ENCODE measurements around the gene TBC1D10B.

The TBC1D10B gene

DNA sequence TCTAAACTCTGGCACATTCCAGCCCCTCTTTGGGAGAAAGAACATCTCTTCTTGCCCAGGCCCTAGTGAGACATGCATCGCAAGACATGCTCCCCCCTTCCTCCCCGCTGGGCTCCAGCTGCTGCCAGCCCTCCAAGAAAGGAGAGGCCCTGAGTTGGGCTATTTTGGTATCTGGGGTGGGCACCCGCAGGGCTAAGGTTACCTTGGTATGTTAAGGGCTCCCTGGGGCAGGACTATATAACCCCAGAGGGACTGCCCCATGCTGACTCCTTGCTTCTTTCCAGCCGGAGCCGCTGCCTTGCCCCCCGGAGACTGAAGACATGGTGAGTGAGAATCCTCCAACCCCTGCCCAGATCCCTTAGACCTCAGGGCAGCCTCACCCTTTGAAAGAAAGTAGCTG, 4.2 kb upstream of the TBC1D10B start, which contains the start of gene MYL11:
TSS of gene MYL11 (plus strand) at position 265 of the 400 bp plus-strand sequence. CDS start at position 321, 56 bp downstream.
- Histone ChIP-seq H3K4me3 (ENCODE audit: insufficient read depth in 1 of 2, low read depth in 1 of 2, low read length in 2 of 2) (no peak within 1 kb of the TSS), H3K23ac (ENCODE audit: low read length in 2 of 2) (no peak within 1 kb of the TSS), H3K18ac (ENCODE audit: low read depth in 1 of 2, low read length in 2 of 2) (no peak within 1 kb of the TSS), H3K4me1 (ENCODE audit: control insufficient read depth, insufficient read depth, low read depth, low read length) (peaks cover 14% of the 10 kb centered on the region), H3K27ac (ENCODE audit: low read length, poor library complexity, severe bottlenecking) (no peak within 1 kb of the TSS), H3K79me1 (replicated peaks; ENCODE audit: low read length, poor library complexity, severe bottlenecking) (peaks cover 6% of the 10 kb centered on the region), H2BK12ac (ENCODE audit: low read length in 2 of 2) (no peak within 1 kb of the TSS), H2BK15ac (ENCODE audit: low read depth, poor library complexity, severe bottlenecking) (peak within 1 kb of the TSS; percentile 86), H4K91ac (ENCODE audit: low read length) (no peak within 1 kb of the TSS), H2BK5ac (ENCODE audit: low read depth, low read length, poor library complexity, severe bottlenecking) (no peak within 1 kb of the TSS), H3K36me3 (ENCODE audit: control insufficient read depth in 1 of 2, insufficient read depth in 2 of 2, low read depth in 1 of 2, low read length in 2 of 2) (no peaks in the 10 kb centered on the region), H3K4me2 (ENCODE audit: low read length, poor library complexity, severe bottlenecking) (no peak within 1 kb of the TSS), H3K9me3 (ENCODE audit: control insufficient read depth, low read length) (no peaks in the 10 kb centered on the region), H3K27me3 (ENCODE audit: control insufficient read depth in 1 of 2, insufficient read depth in 1 of 2, low read length in 2 of 2) (no peaks in the 10 kb centered on the region), H3K4ac (ENCODE audit: low read depth in 1 of 2, low read length in 2 of 2) (no peak within 1 kb of the TSS), H2BK120ac (ENCODE audit: low read depth, low read length) (no peak within 1 kb of the TSS), H3K14ac (ENCODE audit: low read length in 2 of 2) (no peak within 1 kb of the TSS), H2AK5ac (ENCODE audit: low read length, severe bottlenecking) (no peak within 1 kb of the TSS), H3K9ac (ENCODE audit: low read length) (no peak within 1 kb of the TSS), H2AFZ (ENCODE audit: low read depth, low read length) (no peak within 1 kb of the TSS), H4K8ac (ENCODE audit: low read length) (peak within 1 kb of the TSS; percentile 32)
- 93% methylated on average over 6 of the region's 6 CpGs for WGBS
- no peak for DNase-seq

DNA sequence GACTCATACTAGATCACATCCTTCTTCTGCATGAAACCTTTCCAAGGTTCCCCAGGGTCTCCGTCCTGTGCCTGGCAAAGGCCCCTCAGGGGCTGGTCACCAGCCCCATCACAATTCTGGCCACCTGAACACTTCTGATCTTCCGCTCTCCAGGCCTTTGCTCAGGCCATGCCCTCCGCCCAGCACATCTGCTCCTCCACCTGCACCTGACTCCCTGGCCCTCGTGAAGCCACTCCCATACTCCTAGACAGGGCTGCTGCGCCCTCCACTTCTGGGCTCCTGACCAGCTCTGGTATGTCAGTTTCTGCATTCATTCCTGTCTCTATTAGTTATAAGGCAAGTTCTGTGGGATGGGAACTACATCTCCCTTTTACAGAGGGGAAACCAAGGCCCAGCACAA, 2.4 kb upstream of the TBC1D10B start:
- Histone ChIP-seq H3K4ac (ENCODE audit: low read depth in 1 of 2, low read length in 2 of 2) (no peak overlapping the region), H2BK5ac (ENCODE audit: low read depth, low read length, poor library complexity, severe bottlenecking) (no peak overlapping the region), H3K18ac (ENCODE audit: low read depth in 1 of 2, low read length in 2 of 2) (no peak overlapping the region), H2BK15ac (ENCODE audit: low read depth, poor library complexity, severe bottlenecking) (no peak overlapping the region), H3K9me3 (ENCODE audit: control insufficient read depth, low read length) (no peaks in the 10 kb centered on the region), H3K9ac (ENCODE audit: low read length) (no peak overlapping the region), H2BK12ac (ENCODE audit: low read length in 2 of 2) (no peak overlapping the region), H3K4me2 (ENCODE audit: low read length, poor library complexity, severe bottlenecking) (no peak overlapping the region), H4K91ac (ENCODE audit: low read length) (no peak overlapping the region), H2AK5ac (ENCODE audit: low read length, severe bottlenecking) (no peak overlapping the region), H3K27ac (ENCODE audit: low read length, poor library complexity, severe bottlenecking) (no peak overlapping the region), H2BK120ac (ENCODE audit: low read depth, low read length) (no peak overlapping the region), H3K36me3 (ENCODE audit: control insufficient read depth in 1 of 2, insufficient read depth in 2 of 2, low read depth in 1 of 2, low read length in 2 of 2) (peaks cover 0 to 4% of the 10 kb centered on the region in 2 experiments), H3K4me3 (ENCODE audit: insufficient read depth in 1 of 2, low read depth in 1 of 2, low read length in 2 of 2) (no peak overlapping the region), H4K8ac (ENCODE audit: low read length) (no peak overlapping the region), H3K23ac (ENCODE audit: low read length in 2 of 2) (no peak overlapping the region), H3K4me1 (ENCODE audit: control insufficient read depth, insufficient read depth, low read depth, low read length) (peaks cover 21% of the 10 kb centered on the region), H3K27me3 (ENCODE audit: control insufficient read depth in 1 of 2, insufficient read depth in 1 of 2, low read length in 2 of 2) (no peaks in the 10 kb centered on the region), H3K14ac (ENCODE audit: low read length in 2 of 2) (no peak overlapping the region), H3K79me1 (replicated peaks; ENCODE audit: low read length, poor library complexity, severe bottlenecking) (peaks cover 3% of the 10 kb centered on the region), H2AFZ (ENCODE audit: low read depth, low read length) (no peak overlapping the region)
- no peak for DNase-seq
- WGBS = 91% methylated on average over 5 of the region's 5 CpGs

DNA sequence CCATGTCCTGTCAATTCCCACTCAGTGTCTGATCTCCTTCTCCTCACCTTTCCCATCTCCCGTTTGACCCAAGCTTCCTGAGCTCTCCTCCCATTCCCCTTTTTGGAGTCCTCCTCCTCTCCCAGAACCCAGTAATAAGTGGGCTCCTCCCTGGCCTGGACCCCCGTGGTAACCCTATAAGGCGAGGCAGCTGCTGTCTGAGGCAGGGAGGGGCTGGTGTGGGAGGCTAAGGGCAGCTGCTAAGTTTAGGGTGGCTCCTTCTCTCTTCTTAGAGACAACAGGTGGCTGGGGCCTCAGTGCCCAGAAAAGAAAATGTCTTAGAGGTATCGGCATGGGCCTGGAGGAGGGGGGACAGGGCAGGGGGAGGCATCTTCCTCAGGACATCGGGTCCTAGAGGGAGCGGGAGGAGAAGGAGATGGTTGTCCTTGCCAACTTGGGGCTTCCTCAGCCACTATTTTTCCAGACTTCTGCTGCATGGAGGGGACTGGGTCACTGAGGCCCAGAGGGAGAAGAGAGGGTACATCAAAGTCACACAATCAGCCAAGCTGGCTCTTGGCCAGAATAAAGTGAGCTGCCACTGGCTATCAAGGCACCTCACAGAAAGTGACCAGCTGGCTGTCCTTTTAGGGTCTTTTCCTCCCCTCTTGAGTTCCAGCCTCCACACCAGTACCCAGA, 1.9 kb upstream of the TBC1D10B start:
- no peak overlapping the region for H2BK120ac ChIP-seq (ENCODE audit: low read depth, low read length)
- peak overlapping the region; percentile 53 for H4K8ac ChIP-seq (ENCODE audit: low read length)
- no peak overlapping the region for H3K18ac ChIP-seq (ENCODE audit: low read depth in 1 of 2, low read length in 2 of 2)
- H3K4me1 ChIP-seq (ENCODE audit: control insufficient read depth, insufficient read depth, low read depth, low read length) = peaks cover 20% of the 10 kb centered on the region
- no peak overlapping the region for H2BK5ac ChIP-seq (ENCODE audit: low read depth, low read length, poor library complexity, severe bottlenecking)
- H3K9me3 ChIP-seq (ENCODE audit: control insufficient read depth, low read length) = no peaks in the 10 kb centered on the region
- H3K27ac ChIP-seq (ENCODE audit: low read length, poor library complexity, severe bottlenecking) = no peak overlapping the region
- H3K4me3 ChIP-seq (ENCODE audit: insufficient read depth in 1 of 2, low read depth in 1 of 2, low read length in 2 of 2) = no peak overlapping the region
- peaks cover 0 to 4% of the 10 kb centered on the region in 2 experiments for H3K36me3 ChIP-seq (ENCODE audit: control insufficient read depth in 1 of 2, insufficient read depth in 2 of 2, low read depth in 1 of 2, low read length in 2 of 2)
- H2BK12ac ChIP-seq (ENCODE audit: low read length in 2 of 2) = peak overlapping the region; percentile 31 to 80
- no peak for DNase-seq
- H3K14ac ChIP-seq (ENCODE audit: low read length in 2 of 2) = peak overlapping the region in 1 of 2 experiments; percentile 58
- H3K23ac ChIP-seq (ENCODE audit: low read length in 2 of 2) = no peak overlapping the region
- peak overlapping the region; percentile 82 for H2BK15ac ChIP-seq (ENCODE audit: low read depth, poor library complexity, severe bottlenecking)
- no peak overlapping the region for H2AFZ ChIP-seq (ENCODE audit: low read depth, low read length)
- peaks cover 3% of the 10 kb centered on the region for H3K79me1 ChIP-seq (replicated peaks; ENCODE audit: low read length, poor library complexity, severe bottlenecking)
- H4K91ac ChIP-seq (ENCODE audit: low read length) = peak overlapping the region; percentile 30
- H3K4me2 ChIP-seq (ENCODE audit: low read length, poor library complexity, severe bottlenecking) = no peak overlapping the region
- H3K9ac ChIP-seq (ENCODE audit: low read length) = no peak overlapping the region
- peak overlapping the region; percentile 69 for H2AK5ac ChIP-seq (ENCODE audit: low read length, severe bottlenecking)
- WGBS = 91% methylated on average over 6 of the region's 6 CpGs
- peak overlapping the region in 1 of 2 experiments; percentile 67 for H3K4ac ChIP-seq (ENCODE audit: low read depth in 1 of 2, low read length in 2 of 2)
- no peaks in the 10 kb centered on the region for H3K27me3 ChIP-seq (ENCODE audit: control insufficient read depth in 1 of 2, insufficient read depth in 1 of 2, low read length in 2 of 2)

DNA sequence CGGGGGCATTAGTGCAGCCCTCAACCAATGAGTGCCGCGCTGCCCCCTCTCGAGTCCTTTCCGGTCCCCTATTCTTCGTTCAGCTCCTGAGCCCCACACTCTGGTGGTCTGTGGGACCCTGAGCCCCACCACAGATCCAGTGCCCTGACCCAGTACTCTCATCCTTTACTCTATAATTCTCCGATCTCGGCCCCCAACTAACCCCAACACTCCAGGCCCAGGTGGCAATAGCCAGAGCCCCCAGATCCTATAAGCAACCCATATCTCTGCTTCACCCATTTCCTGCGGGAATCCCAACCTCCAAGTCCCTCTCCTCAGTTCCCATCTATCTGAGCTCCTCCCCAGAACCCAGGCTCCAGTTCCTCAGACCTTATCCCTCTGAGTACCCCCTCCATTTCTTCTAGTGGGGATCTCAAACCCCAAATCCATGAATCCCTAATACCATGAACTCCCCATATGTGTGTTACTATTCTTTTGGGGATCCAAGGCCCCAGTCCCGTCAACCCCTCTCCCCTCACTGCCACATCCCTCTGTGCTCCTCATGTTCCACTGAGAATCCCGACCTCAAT, 1.0 kb upstream of the TBC1D10B start:
- no peak overlapping the region for H4K91ac ChIP-seq (ENCODE audit: low read length)
- H3K23ac ChIP-seq (ENCODE audit: low read length in 2 of 2) = no peak overlapping the region
- H4K8ac ChIP-seq (ENCODE audit: low read length) = peak overlapping the region; percentile 88
- H3K9me3 ChIP-seq (ENCODE audit: control insufficient read depth, low read length) = no peaks in the 10 kb centered on the region
- H2AFZ ChIP-seq (ENCODE audit: low read depth, low read length) = peak overlapping the region; percentile 66
- H3K27me3 ChIP-seq (ENCODE audit: control insufficient read depth in 1 of 2, insufficient read depth in 1 of 2, low read length in 2 of 2) = no peaks in the 10 kb centered on the region
- peak overlapping the region; percentile 83 for H3K27ac ChIP-seq (ENCODE audit: low read length, poor library complexity, severe bottlenecking)
- H3K14ac ChIP-seq (ENCODE audit: low read length in 2 of 2) = peak overlapping the region in 1 of 2 experiments; percentile 76
- H3K9ac ChIP-seq (ENCODE audit: low read length) = peak overlapping the region; percentile 83
- H3K4ac ChIP-seq (ENCODE audit: low read depth in 1 of 2, low read length in 2 of 2) = peak overlapping the region; percentile 77 to 83
- H2BK15ac ChIP-seq (ENCODE audit: low read depth, poor library complexity, severe bottlenecking) = no peak overlapping the region
- DNase-seq = no peak
- H3K36me3 ChIP-seq (ENCODE audit: control insufficient read depth in 1 of 2, insufficient read depth in 2 of 2, low read depth in 1 of 2, low read length in 2 of 2) = peaks cover 4 to 6% of the 10 kb centered on the region in 2 experiments
- H3K4me3 ChIP-seq (ENCODE audit: insufficient read depth in 1 of 2, low read depth in 1 of 2, low read length in 2 of 2) = peak overlapping the region; percentile 47 to 80
- H3K79me1 ChIP-seq (replicated peaks; ENCODE audit: low read length, poor library complexity, severe bottlenecking) = no peaks in the 10 kb centered on the region
- peak overlapping the region; percentile 91 for H3K4me2 ChIP-seq (ENCODE audit: low read length, poor library complexity, severe bottlenecking)
- H2BK120ac ChIP-seq (ENCODE audit: low read depth, low read length) = peak overlapping the region; percentile 0
- 26% methylated on average over 11 of the region's 11 CpGs for WGBS
- peak overlapping the region; percentile 53 to 85 for H3K18ac ChIP-seq (ENCODE audit: low read depth in 1 of 2, low read length in 2 of 2)
- H2BK12ac ChIP-seq (ENCODE audit: low read length in 2 of 2) = peak overlapping the region; percentile 24 to 31
- H3K4me1 ChIP-seq (ENCODE audit: control insufficient read depth, insufficient read depth, low read depth, low read length) = peaks cover 22% of the 10 kb centered on the region
- peak overlapping the region; percentile 69 for H2BK5ac ChIP-seq (ENCODE audit: low read depth, low read length, poor library complexity, severe bottlenecking)
- peak overlapping the region; percentile 65 for H2AK5ac ChIP-seq (ENCODE audit: low read length, severe bottlenecking)

All from mesenchymal stem cell (in vitro differentiated cells and primary cell).